HG03025 (cell line): Measurements from ENCODE around the gene DOCK2.
A peak's percentile ranks its signal among the peaks of the same experiment; 100 is the strongest.
"Not testable (repeated sequence)": the region's sequence is repeated elsewhere in the genome, so short reads cannot be mapped to it uniquely, and the experiment has no call there.

Source experiments
- ATAC-seq: cut with Tn5 transposase; IDR thresholded peaks from one replicate; pipeline ENCODE4 v1.9.1; 2021; ENCODE audit warnings: mild to moderate bottlenecking, moderate library complexity; ENCODE audit not compliant: unreplicated experiment, low FRiP score

Gene DOCK2

DNA sequence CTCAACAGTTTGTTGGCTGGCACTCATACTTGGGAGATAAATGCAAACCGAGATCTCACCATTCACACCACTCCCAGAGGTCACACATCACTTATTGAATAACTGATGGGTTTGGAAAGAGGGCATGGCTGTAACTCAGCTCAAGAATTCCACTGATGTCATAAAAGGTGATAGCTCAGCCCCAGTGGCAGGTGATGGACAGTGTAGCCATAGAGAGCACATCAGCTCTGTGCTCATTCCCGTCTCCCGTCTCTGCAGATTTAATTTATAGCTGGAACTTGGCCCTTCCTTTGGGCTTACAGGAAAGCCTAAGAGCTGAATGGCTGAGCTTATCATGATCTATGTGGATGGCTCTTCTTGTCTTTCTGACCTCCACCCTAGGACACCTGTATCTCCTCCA lies 283.4 kb downstream of the DOCK2 start:
- no peak for ATAC-seq

DNA sequence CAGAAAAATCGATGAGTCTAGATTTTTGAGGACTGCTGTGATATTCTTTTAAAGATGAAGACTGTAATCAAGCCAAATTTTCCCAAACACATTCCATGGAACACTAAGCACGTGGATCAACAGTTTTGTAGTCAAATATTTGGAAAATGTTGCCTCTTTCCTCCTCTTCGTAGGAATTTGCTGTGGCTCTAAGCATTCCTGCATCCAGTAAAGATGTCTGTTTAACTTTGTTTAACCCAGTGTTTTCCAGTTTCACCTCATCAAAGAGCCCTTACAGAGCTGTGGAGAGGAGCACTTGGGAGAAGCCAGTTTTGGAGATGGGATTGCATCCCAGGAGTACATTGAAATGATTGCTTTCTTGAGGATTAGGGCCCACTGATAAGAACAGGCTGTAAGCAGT lies 284.3 kb downstream of the DOCK2 start:
- no peak for ATAC-seq

DNA sequence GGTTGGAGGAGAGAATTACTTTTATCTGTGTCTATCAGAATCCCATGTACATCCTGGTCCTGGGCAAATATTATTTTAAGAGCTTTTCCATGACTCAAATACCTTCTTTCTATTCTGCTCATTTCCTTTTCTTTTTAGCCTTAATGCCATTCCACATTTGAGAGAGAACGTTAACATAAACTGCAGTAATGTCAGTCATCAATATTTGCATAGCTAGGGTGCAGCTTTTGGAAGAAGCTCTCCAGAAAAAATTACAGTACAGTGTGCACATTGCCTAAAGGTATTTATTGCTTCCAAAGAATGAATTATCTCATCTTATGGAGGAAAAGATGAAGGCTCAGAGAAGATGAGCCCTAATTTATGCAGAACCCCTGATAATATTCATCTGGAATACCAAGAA lies 284.9 kb downstream of the DOCK2 start:
- no peak for ATAC-seq

DNA sequence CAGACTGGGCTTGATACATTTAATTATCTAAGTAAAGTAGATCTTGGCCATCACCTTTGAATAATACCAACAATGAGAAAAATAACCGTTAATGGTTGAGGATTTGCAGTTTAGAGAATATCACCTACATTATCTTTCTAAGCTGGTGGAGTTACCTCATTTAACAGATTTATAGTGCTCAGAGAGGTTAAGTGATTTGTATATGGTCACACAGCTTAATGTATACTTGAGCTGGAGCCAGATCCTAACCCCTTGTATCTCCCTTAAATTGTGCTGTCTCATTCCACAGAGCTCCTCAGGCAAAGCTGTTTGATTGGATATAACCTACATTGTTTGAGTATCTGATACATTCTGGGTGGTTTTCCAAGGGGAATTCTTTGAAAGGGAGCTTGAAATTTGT lies 285.4 kb downstream of the DOCK2 start:
- no peak for ATAC-seq

DNA sequence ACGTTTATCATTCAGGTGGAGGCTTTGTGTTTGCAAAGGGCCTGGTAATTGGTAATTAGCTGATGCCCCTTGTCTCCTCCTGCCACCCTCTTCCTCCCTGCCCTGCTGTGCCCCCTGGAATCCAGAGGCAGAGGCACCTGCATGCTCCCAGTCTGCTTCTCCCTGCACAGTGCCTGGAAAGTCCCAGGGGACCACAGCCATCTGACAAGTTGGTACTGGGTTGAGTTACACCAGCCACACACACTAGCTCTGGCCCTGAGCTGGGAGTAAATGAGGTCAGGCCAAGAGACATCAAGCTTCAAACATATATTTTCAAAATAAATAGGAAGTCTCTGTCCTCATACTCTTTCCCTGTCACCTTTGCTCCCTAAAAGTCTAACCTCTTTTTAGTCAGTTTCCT lies 286.9 kb downstream of the DOCK2 start:
- ATAC-seq = no peak

DNA sequence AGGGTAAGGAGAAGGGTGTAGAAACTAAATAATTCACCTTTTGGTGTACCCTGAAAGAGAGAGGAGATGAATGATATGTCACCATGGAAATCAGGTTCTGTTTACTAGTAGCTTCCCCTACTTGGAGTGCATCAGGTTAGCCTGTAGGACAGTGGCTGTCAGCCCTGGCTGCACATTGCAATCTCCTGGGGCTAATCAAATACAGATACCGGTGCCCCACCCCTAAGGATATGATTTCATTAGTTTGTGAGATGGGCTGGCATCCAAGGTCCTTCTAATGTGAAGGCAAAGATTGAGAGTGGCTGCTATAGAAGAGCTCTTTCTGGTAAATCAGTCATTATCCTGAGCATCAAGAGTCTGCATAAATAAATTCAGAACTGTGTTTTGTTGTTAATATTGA lies 296.1 kb downstream of the DOCK2 start:
- ATAC-seq = no peak

DNA sequence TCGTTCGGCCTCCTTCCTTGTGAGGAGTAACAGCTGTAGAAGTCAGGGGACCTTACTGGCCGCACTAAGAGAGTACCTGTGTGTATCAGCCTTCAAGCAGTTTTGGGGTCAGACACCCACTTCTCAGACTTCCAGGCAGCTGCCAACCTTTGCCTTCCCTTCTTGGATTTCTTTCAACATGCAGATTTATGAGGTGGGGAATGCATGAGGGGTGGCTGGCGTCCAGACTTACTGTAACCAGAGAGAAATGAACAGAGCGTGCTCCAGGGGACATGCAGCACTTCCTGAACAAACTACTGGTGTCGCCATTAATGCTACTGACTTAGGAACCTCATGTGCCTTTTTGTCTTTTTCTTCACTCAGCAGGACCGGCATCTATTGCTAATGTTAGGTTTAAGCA lies 296.5 kb downstream of the DOCK2 start:
- ATAC-seq = no peak

DNA sequence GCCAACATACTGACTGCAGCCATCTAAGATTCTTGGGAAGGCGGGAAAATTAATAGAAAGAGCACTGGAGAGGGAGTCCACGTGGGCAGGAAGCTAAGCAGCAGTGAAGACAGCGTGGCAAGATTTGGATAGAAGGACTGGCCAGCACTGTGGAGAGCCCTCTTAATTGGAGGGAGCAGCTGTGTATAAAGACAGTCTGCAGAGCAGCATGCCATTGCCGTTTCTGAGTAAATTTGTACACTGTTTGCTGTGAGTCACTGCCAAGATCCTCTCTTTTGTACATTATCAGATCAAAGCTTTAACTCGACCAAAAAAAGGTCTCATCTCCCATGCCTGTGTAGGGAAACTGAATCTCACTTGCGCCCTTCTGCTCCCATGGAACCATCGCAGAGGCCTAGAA lies 297.9 kb downstream of the DOCK2 start:
- no peak for ATAC-seq

DNA sequence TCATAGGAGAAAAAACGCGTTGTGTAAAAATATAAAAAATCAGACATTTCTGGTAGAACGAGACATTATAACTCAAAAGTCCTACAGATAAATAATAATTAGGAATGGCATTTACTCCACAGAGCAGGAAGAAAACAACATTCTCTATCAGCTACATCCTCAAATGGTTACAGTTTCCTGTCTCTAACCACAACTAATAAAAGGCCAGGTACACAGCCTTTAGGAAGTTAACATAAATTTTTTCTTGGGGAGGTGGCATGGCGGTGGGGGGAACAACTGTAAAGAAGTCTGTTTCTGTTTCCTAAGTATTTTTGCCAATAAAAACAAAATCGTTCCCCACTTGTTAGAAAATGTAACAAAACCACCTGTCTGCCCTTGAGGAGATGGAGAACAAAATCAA lies 298.7 kb downstream of the DOCK2 start:
- no peak for ATAC-seq

DNA sequence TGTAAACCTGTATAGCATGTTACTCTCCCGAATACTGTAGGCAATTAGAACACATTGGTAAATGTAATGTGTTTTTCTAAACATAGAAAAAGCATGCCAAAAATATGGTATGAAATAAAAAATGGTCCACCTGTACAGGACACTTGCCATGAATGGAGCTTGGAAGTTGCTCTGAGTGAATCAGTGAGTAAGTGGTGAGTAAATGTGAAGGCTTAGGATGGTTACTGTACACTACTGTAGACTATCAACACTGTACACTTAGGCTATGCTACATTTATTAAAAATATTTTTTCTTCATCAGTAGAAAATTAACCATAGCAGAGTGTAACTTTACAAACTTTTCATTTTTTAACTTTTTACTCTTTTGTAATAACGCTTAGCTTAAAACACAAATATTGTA lies 301.4 kb downstream of the DOCK2 start:
- ATAC-seq = no peak

DNA sequence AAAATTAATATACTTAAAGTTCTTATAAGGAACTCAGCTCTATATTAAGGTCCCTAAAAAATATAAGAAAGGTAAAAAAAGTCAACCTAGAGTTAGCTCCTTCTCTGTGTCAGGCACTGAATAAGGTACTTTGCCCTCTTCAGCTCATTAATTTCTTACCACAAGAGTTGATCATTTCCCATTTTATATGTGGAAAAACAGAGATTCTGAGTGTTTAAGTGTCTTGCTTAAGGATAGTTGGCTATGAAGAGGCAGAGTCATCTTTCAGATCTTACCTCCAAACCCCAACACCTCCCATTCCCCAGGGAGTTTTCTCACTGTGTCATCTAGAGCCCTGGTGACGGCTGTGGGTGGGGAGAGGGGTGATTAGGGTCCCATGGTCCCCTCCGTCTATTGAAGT lies 302.7 kb downstream of the DOCK2 start:
- ATAC-seq = no peak

DNA sequence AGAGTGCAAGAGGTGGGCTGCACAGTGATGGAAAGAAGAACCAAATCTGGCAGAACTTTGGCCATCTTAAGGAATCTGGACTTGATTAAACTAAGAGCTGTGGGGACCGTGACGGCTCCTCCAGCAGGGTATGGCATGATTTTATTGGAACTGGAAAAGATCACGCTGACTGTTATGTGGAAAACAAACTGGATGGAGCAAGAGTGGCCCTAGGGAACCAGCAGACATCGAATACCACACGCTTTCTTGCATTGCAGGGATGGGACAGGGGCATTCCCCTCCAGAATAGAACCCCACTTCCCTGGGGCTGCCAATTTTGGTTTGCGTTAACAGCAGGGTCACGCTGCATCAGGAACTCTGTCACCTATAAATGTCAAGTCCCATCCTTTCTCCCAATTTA lies 304.5 kb downstream of the DOCK2 start:
- ATAC-seq = no peak

DNA sequence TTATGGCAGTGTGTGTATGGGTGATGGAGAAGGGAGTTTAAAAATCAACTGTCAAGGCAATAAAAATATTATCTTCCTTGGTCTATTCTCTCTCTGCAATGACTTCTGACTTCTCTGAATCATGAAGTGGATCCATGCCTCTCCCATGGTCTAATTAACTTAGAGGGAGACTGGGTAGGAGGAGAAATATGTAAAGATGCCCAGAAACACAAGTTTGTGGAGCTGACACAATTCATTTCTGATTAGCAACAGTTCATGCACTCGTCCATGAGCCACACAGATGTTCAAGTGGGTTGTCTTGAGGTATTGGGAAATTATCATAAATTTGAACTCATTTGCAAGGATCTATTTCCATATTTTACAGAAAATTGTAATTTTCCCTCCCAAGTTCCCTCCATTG lies 305.1 kb downstream of the DOCK2 start:
- no peak for ATAC-seq

DNA sequence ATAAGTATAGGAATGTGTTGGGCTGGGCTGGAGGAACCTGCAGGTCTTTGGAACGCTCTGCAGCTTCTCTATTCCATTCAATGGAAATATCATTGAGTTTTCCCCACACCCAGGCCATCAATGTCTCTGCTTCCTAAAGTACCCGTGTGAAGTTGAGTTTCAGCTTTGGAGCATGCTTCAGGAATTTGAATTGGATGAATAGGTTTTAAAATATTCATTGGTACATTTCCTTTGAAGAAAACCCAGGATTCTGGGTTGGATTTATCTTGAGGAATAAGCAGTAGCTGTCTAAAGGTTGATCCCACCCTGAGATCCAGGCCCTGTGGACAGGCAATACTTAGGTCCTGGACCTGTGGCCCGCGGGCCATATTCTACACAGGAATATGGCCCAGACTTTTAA lies 306.0 kb downstream of the DOCK2 start:
- ATAC-seq = no peak

DNA sequence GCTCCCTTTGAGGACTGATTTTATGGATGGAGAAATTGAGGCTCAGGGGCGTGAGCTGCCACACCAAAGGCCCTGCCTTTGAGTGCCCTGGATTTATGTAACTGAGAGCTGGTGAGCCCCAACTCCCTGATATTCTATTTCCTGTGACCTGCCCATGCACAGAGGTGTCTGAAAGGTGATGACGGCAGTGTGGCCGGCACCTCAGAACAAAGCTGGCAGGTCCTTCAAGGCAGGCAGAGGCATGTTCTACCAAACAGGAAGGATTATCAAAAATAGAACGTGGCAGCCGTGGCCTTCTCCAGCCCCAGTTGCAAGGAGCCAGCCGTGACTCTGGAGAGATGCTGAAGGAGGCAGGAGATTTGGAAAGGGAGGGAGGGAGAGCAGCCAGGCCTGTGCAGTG lies 307.0 kb downstream of the DOCK2 start:
- no peak for ATAC-seq

DNA sequence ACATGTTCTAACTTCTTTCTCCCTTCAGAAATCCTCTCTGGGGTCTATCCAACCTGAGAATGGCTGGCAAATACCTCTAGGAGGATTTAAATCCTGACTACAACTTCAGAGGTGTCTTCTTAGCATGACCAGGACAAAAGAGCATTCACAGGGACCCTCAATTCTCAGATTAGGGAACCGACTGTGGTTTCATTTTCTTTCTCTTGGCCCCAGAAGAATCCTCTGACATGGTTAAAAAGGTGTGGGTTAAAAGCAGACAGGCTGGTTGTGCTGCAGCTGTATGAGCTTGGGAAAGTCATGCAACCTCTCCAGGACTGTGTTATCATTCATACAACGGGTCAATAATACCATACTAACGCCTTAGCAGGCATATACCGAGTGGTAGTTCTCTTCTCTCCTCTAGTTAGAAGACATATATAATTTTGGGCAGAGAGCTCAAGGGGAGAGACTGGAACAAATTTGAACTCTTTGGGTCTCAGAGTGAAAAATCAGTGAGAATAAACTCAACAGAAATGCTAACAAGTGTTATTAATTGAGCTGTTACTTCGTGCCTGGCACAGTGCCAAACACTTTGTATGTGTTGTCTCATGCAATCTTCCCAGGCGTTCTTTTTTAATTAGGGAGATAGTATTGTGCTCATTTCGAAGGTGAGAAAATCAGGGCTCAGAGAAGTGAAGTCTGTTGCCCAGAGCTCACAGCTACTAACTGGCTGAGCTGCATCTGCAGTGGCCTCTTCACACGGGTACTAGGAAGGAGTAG lies 308.0 kb downstream of the DOCK2 start:
- no peak for ATAC-seq

DNA sequence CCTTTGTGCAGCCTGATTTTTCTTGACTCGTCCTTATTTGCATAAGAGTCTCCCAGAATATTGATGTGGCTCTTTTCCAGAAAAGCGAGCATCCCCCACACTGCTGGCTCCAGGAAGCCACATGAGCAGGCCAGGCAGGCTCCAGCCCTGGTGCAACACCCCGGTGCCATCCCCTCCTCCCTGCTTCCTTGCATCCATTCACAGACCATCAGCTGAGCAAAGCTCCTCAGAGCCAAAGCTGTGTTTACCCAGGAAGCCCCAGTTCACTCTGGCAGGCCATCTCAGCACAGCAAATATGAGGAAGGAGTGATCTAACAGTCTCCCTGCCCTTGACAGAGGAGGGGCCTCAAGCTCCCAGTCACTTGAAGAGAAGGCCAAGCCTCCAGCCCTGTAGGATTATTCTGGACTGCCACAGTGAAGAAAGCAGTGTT lies 308.8 kb downstream of the DOCK2 start:
- ATAC-seq = no peak

DNA sequence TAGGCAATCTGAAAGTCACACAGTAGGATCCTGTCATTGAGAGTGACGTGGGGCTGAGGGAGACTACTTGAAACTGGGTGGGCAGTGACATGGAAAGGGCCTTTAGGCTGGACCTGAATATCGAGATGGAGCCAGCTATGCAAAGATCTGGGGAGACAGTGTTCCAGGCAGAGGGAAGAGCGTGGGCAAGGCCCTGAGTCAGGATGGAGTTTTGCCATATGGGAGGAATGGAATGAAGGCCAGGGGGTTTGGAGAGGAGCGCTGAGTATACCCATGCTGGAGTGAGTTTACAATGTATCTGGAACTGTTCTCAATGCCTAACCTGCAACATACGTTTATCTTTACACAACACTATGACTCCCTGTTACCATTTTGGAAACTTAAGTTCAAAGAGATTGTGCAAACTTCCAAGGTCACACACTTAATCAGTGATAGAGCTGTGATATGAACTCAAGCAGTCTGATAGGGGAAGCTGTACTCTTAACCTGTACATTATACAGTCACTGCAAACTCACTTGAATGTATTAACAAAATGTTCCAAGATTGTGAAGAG lies 309.7 kb downstream of the DOCK2 start:
- no peak for ATAC-seq

DNA sequence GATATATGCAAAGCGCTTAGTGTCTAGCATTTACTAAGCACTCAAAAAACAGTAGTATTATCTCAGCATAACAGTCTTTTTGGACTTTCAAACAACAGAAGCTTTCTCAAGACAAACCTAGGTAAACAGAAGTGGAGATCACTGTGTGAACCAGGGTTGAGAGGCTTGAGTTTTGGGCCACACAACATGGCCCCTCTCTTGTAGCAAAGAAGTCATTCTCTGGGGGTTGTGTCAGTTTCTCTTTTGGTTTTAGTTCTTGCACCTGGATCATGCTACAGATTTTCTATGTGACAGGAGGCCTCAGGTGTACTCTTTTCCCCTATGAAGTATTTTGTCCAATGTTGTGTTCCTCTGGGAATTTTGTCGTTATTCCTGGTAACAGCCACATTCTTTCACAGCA lies 313.3 kb downstream of the DOCK2 start:
- peak; percentile 54 for ATAC-seq

DNA sequence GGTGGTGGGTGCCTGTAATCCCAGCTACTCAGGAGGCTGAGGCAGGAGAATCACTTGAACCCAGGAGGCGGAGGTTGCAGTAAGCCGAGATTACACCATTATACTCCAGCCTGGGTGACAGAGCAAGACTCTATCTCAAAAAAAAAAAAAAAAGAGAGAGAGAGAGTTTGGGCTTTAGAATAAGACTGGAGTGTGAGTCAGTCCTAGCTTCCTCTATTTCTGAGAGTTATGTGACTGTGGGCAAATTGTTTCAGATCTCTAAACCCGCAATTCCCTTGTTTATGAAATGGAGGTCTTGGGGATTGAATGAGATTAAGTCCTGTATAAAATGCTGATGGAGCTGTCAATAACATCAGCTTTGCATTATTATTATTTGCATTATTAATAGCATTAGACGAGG lies 316.1 kb downstream of the DOCK2 start:
- ATAC-seq = not testable (repeated sequence)

DNA sequence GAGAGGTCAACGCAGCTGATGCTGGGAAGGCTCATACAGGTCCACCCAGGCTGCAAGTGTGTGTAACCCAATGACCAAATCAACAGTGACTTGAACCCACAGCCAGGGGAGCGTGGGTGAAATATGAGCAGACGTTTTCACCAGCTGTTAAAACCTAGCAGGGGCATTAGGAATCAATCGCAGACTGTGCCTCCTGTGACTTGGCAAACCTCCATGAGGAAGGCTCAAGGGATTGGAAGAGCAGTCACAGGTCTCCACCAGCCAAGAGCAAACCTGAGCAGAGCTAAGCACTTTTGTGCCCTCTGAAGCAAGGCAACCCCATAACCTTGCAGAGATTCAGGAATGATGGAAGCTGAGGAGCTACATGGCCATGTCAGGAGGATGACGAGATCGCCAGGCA lies 317.7 kb downstream of the DOCK2 start:
- ATAC-seq = no peak

DNA sequence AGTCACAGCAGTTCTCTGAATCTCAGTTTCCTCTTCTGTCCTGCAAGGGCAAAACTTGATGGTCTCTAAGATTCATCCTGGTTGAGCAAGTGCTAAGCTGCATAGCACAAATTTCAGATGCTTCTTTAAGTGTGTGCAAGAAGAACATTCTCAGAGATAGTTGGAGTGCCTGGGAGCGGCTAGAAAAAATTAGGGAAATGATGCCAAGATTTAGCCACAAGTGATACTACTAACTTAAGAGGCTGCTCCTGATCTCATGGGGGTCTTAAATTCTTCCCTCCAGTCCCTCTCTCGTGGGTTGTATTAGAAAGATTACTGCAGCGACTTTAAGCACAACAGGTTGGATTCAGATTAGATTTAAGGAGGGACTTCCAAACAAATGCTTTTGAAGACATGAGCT lies 319.1 kb downstream of the DOCK2 start:
- no peak for ATAC-seq

DNA sequence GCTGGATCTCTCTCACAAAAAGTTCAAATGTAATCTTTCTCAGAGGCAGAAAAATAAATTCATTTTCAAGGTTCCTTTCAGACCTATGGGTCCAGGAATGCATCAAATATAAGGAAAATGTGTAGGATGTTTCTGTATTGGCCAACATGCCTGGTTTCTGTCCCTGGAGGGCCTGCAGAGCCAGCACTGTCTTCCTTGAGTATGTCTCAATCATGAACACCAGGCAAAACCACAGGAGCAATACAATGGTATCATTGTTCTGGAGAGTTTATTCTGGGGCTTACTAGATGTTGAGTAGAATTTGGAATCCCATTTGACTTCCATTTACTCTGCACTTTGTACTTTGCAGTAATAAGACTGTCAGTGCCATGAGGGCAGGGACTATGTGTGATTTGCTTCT lies 319.7 kb downstream of the DOCK2 start:
- no peak for ATAC-seq
